Measurements from ENCODE around the gene SNRNP35.

The SNRNP35 gene

DNA sequence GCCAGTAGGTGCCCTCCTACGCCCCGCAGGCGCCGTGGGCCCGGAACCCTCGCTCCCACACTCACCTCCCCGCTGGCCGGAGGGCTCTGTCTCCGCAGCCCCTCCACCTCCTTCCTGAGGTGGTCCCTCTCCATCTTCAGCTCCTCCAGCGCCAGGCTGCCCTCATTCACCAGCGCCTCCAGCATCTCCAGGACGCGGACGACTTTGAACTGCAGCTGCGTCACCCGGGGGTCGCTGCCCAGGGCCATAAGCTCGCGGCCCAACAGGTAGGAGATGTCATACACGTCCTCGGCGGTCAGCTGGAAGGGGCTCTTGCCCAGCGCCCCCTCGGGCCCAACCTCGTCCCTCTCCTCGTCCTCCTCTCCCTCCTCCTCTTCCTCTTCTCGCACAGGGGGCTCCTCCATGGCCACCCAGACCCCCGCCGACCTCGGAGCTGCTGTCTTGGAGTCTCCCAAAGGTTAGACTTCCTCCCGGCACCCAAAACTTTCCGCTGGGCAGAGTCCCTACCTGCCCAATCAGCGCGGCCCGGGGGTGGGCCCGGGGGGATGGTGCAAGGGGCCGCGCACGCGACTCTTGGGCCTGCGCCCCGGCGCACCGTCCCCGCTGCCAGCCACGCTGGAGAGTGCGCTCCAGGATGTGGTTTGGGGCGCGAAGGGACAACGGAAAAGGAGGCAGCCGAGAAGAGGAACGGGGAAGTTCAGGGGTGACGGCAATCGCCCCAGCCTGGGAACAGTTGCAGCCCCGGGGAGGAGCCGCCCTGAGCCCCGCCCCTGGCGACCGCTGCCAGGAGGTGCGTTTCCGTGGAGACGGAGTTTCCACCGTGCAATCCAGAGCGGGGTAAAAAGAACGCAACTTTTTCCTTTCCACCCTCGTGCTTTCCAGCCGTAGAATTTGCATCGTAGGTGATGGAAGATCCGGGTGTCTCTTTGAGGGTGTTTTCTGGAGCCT, 21.6 kb upstream of the SNRNP35 start, which contains the start of gene RILPL2 (continued):
- TF ChIP-seq ZNF623 (tag by site-specific recombination; IDR thresholded peaks at IDR 0.05), result no peak
- TF ChIP-seq ZNF426 (tag by site-specific recombination; IDR thresholded peaks at IDR 0.05), result no peak
- TF ChIP-seq ZNF768 (tag by site-specific recombination; IDR thresholded peaks at IDR 0.05), result no peak
- no peak for TF ChIP-seq ZNF10 (tag by site-specific recombination; IDR thresholded peaks at IDR 0.05)
- TF ChIP-seq GLIS1 (tag by site-specific recombination; IDR thresholded peaks at IDR 0.05), result no peak; the same call in 1 of the 2 replicates
- TF ChIP-seq, protein P1, sequence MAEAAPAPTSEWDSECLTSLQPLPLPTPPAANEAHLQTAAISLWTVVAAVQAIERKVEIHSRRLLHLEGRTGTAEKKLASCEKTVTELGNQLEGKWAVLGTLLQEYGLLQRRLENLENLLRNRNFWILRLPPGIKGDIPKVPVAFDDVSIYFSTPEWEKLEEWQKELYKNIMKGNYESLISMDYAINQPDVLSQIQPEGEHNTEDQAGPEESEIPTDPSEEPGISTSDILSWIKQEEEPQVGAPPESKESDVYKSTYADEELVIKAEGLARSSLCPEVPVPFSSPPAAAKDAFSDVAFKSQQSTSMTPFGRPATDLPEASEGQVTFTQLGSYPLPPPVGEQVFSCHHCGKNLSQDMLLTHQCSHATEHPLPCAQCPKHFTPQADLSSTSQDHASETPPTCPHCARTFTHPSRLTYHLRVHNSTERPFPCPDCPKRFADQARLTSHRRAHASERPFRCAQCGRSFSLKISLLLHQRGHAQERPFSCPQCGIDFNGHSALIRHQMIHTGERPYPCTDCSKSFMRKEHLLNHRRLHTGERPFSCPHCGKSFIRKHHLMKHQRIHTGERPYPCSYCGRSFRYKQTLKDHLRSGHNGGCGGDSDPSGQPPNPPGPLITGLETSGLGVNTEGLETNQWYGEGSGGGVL (tag by site-specific recombination; IDR thresholded peaks at IDR 0.05), result no peak
- TF ChIP-seq, protein P2, sequence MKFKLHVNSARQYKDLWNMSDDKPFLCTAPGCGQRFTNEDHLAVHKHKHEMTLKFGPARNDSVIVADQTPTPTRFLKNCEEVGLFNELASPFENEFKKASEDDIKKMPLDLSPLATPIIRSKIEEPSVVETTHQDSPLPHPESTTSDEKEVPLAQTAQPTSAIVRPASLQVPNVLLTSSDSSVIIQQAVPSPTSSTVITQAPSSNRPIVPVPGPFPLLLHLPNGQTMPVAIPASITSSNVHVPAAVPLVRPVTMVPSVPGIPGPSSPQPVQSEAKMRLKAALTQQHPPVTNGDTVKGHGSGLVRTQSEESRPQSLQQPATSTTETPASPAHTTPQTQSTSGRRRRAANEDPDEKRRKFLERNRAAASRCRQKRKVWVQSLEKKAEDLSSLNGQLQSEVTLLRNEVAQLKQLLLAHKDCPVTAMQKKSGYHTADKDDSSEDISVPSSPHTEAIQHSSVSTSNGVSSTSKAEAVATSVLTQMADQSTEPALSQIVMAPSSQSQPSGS (tag by site-specific recombination; IDR thresholded peaks at IDR 0.05; ENCODE audit: low read depth), result no peak
- TF ChIP-seq, protein P3, sequence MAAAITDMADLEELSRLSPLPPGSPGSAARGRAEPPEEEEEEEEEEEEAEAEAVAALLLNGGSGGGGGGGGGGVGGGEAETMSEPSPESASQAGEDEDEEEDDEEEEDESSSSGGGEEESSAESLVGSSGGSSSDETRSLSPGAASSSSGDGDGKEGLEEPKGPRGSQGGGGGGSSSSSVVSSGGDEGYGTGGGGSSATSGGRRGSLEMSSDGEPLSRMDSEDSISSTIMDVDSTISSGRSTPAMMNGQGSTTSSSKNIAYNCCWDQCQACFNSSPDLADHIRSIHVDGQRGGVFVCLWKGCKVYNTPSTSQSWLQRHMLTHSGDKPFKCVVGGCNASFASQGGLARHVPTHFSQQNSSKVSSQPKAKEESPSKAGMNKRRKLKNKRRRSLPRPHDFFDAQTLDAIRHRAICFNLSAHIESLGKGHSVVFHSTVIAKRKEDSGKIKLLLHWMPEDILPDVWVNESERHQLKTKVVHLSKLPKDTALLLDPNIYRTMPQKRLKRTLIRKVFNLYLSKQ (tag by site-specific recombination; IDR thresholded peaks at IDR 0.05; ENCODE audit: borderline replicate concordance), result no peak
- no peak for TF ChIP-seq ZFP3 (tag by site-specific recombination; IDR thresholded peaks at IDR 0.05; ENCODE audit: low read depth)
- no peak for TF ChIP-seq GLI4 (tag by site-specific recombination; IDR thresholded peaks at IDR 0.05)
- TF ChIP-seq ZNF211 (tag by site-specific recombination; IDR thresholded peaks at IDR 0.05; ENCODE audit: low read depth), result no peak
- peak; percentile 81; the same call in 1 of the 2 replicates for TF ChIP-seq ZNF423 (tag by site-specific recombination; IDR thresholded peaks at IDR 0.05)
- TF ChIP-seq YY2 (tag by site-specific recombination; IDR thresholded peaks at IDR 0.05), result no peak
- TF ChIP-seq, protein P4, sequence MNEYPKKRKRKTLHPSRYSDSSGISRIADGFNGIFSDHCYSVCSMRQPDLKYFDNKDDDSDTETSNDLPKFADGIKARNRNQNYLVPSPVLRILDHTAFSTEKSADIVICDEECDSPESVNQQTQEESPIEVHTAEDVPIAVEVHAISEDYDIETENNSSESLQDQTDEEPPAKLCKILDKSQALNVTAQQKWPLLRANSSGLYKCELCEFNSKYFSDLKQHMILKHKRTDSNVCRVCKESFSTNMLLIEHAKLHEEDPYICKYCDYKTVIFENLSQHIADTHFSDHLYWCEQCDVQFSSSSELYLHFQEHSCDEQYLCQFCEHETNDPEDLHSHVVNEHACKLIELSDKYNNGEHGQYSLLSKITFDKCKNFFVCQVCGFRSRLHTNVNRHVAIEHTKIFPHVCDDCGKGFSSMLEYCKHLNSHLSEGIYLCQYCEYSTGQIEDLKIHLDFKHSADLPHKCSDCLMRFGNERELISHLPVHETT (tag by site-specific recombination; IDR thresholded peaks at IDR 0.05), result no peak
- TF ChIP-seq, protein P5, sequence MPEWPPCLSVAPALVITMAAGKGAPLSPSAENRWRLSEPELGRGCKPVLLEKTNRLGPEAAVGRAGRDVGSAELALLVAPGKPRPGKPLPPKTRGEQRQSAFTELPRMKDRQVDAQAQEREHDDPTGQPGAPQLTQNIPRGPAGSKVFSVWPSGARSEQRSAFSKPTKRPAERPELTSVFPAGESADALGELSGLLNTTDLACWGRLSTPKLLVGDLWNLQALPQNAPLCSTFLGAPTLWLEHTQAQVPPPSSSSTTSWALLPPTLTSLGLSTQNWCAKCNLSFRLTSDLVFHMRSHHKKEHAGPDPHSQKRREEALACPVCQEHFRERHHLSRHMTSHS (tag by site-specific recombination; IDR thresholded peaks at IDR 0.05), result no peak
- TF ChIP-seq, protein P6, sequence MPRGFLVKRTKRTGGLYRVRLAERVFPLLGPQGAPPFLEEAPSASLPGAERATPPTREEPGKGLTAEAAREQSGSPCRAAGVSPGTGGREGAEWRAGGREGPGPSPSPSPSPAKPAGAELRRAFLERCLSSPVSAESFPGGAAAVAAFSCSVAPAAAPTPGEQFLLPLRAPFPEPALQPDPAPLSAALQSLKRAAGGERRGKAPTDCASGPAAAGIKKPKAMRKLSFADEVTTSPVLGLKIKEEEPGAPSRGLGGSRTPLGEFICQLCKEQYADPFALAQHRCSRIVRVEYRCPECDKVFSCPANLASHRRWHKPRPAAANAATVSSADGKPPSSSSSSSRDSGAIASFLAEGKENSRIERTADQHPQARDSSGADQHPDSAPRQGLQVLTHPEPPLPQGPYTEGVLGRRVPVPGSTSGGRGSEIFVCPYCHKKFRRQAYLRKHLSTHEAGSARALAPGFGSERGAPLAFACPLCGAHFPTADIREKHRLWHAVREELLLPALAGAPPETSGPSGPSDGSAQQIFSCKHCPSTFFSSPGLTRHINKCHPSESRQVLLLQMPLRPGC (tag by site-specific recombination; IDR thresholded peaks at IDR 0.05), result no peak
- TF ChIP-seq ZNF157 (tag by site-specific recombination; IDR thresholded peaks at IDR 0.05), result no peak
- TF ChIP-seq, protein P7, sequence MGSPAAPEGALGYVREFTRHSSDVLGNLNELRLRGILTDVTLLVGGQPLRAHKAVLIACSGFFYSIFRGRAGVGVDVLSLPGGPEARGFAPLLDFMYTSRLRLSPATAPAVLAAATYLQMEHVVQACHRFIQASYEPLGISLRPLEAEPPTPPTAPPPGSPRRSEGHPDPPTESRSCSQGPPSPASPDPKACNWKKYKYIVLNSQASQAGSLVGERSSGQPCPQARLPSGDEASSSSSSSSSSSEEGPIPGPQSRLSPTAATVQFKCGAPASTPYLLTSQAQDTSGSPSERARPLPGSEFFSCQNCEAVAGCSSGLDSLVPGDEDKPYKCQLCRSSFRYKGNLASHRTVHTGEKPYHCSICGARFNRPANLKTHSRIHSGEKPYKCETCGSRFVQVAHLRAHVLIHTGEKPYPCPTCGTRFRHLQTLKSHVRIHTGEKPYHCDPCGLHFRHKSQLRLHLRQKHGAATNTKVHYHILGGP (tag by site-specific recombination; IDR thresholded peaks at IDR 0.05), result no peak
- no peak; the same call in 1 of the 2 replicates for TF ChIP-seq ZSCAN30 (tag by site-specific recombination; IDR thresholded peaks at IDR 0.05)
- TF ChIP-seq, protein P8, sequence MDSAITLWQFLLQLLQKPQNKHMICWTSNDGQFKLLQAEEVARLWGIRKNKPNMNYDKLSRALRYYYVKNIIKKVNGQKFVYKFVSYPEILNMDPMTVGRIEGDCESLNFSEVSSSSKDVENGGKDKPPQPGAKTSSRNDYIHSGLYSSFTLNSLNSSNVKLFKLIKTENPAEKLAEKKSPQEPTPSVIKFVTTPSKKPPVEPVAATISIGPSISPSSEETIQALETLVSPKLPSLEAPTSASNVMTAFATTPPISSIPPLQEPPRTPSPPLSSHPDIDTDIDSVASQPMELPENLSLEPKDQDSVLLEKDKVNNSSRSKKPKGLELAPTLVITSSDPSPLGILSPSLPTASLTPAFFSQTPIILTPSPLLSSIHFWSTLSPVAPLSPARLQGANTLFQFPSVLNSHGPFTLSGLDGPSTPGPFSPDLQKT (IDR thresholded peaks at IDR 0.05; ENCODE audit: borderline replicate concordance, low read depth, low read length), result no peak
- TF ChIP-seq ZNF121 (tag by site-specific recombination; IDR thresholded peaks at IDR 0.05), result no peak
- TF ChIP-seq ZSCAN23 (tag by site-specific recombination; IDR thresholded peaks at IDR 0.05), result no peak
- TF ChIP-seq SCRT2 (tag by site-specific recombination; IDR thresholded peaks at IDR 0.05), result peak; percentile 98
- TF ChIP-seq ZNF174 (tag by site-specific recombination; IDR thresholded peaks at IDR 0.05), result no peak
- TF ChIP-seq ZNF37A (tag by site-specific recombination; IDR thresholded peaks at IDR 0.05), result no peak
- TF ChIP-seq ZBTB8A (tag by site-specific recombination; IDR thresholded peaks at IDR 0.05), result peak; percentile 71
- no peak for TF ChIP-seq ZNF544 (tag by site-specific recombination; IDR thresholded peaks at IDR 0.05)
- no peak for TF ChIP-seq ZNF549 (tag by site-specific recombination; IDR thresholded peaks at IDR 0.05)

Data from HEK293 (cell line).